Neural cell (in vitro differentiated cells): Measurements from ENCODE around the gene FCN3. TPM values are rescaled to one million over a fixed set of nuclear protein-coding genes. Genes with fewer than 3 reads are reported as not detected.

Source experiments
- H2AFZ ChIP-seq: fragments of 200-600, 300-800 bp; sonication (generic), shearing (Covaris generic); 2 replicates; pipeline ENCODE4 v1.6.0; 2014; ENCODE audit warnings: low read depth, mild to moderate bottlenecking, antibody characterized with exemption, low read length, moderate library complexity
- H3F3A ChIP-seq: fragments of 200-600 bp; shearing (Covaris generic); 2 replicates; pipeline ENCODE4 v1.6.1; 2016; ENCODE audit warnings: mild to moderate bottlenecking, moderate library complexity, mixed read lengths, antibody characterized with exemption, low read length; ENCODE audit not compliant: insufficient read depth, poor library complexity, severe bottlenecking
- H3K27ac ChIP-seq: fragments of 200-600, 300-800 bp; sonication (generic), shearing (Covaris generic); 2 replicates; pipeline ENCODE4 v1.5.1; 2014; ENCODE audit warnings: mild to moderate bottlenecking, low read length, moderate library complexity
- H3K27me3 ChIP-seq: fragments of 300-800, 200-600 bp; sonication (generic), shearing (Covaris generic); 2 replicates; pipeline ENCODE4 v1.6.0; 2014; ENCODE audit warnings: mild to moderate bottlenecking, low read depth, low read length, moderate library complexity; ENCODE audit not compliant: insufficient read depth
- H3K36me3 ChIP-seq: fragments of 300-800, 200-600 bp; sonication (generic), shearing (Covaris generic); 2 replicates; pipeline ENCODE4 v1.5.1; 2014; ENCODE audit warnings: mild to moderate bottlenecking, antibody characterized with exemption, low read length, moderate library complexity; ENCODE audit not compliant: insufficient read depth
- H3K4me2 ChIP-seq: fragments of 300-800, 200-600 bp; sonication (generic), shearing (Covaris generic); 2 replicates; pipeline ENCODE4 v1.6.0; 2014; ENCODE audit warnings: mild to moderate bottlenecking, low read length
- H3K4me3 ChIP-seq: fragments of 300-800, 200-600 bp; sonication (generic), shearing (Covaris generic); 2 replicates; pipeline ENCODE4 v1.5.1; 2014; ENCODE audit warnings: mild to moderate bottlenecking, low read length, moderate library complexity
- H3K79me2 ChIP-seq: fragments of 200-600 bp; shearing (Covaris generic); replicated peaks from 2 replicates; pipeline ENCODE4 v1.6.0; 2014; ENCODE audit warnings: mild to moderate bottlenecking, low read length, moderate library complexity; ENCODE audit not compliant: insufficient read depth
- H3K9ac ChIP-seq: fragments of 300-800, 200-600 bp; sonication (generic), shearing (Covaris generic); 2 replicates; pipeline ENCODE4 v1.6.1; 2016; ENCODE audit warnings: mild to moderate bottlenecking, low read length, mixed read lengths
- H3K9me2 ChIP-seq: fragments of 200-600 bp; shearing (Covaris generic); 2 replicates; pipeline ENCODE4 v1.6.1; 2016; ENCODE audit warnings: mild to moderate bottlenecking, low read length, mixed read lengths; ENCODE audit not compliant: insufficient read depth
- H3K9me3 ChIP-seq: fragments of 200-600, 300-800 bp; sonication (generic), shearing (Covaris generic); 2 replicates; pipeline ENCODE4 v1.6.1; 2016; ENCODE audit warnings: mild to moderate bottlenecking, mixed run types, low read length, moderate library complexity, mixed read lengths
- H4K20me1 ChIP-seq: fragments of 200-600 bp; shearing (Covaris generic); 2 replicates; pipeline ENCODE4 v1.6.1; 2016; ENCODE audit warnings: mild to moderate bottlenecking, mixed run types; ENCODE audit not compliant: insufficient read depth
- EP300 ChIP-seq: fragments of 450-650 bp; conservative IDR thresholded peaks from 2 replicates; pipeline ENCODE4 v1.6.1; 2014; ENCODE audit warnings: antibody characterized with exemption, mild to moderate bottlenecking, moderate library complexity; ENCODE audit not compliant: poor library complexity, severe bottlenecking
- EZH2 ChIP-seq: fragments of 200-600, 300-800 bp; shearing (Covaris generic), sonication (generic); IDR thresholded peaks from 2 replicates; pipeline ENCODE4 v1.6.1; 2014; ENCODE audit warnings: antibody characterized with exemption, low read length, borderline replicate concordance, mild to moderate bottlenecking; ENCODE audit not compliant: insufficient read depth, poor library complexity, severe bottlenecking
- MXI1 ChIP-seq: fragments of 450-650 bp; conservative IDR thresholded peaks from 2 replicates; pipeline ENCODE4 v1.6.1; 2014; ENCODE audit warnings: antibody characterized with exemption, mild to moderate bottlenecking; ENCODE audit not compliant: poor library complexity, severe bottlenecking
- POLR2AphosphoS5 ChIP-seq: IDR thresholded peaks from 2 replicates; pipeline ENCODE4 v1.6.1; 2012
- RAD21 ChIP-seq: fragments of 450-650 bp; conservative IDR thresholded peaks from 2 replicates; pipeline ENCODE4 v1.6.1; 2014; ENCODE audit warnings: antibody characterized with exemption, mild to moderate bottlenecking, moderate library complexity
- SMC3 ChIP-seq: fragments of 450-650 bp; conservative IDR thresholded peaks from 2 replicates; pipeline ENCODE4 v1.6.1; 2014; ENCODE audit warnings: antibody characterized with exemption, mild to moderate bottlenecking, moderate library complexity; ENCODE audit not compliant: poor library complexity
- TAF1 ChIP-seq: IDR thresholded peaks from 2 replicates; pipeline ENCODE4 v1.6.1; 2012; ENCODE audit warnings: low read depth
- polyA plus RNA-seq: library from polyadenylated mRNA; depleted of rRNA; stranded (reverse); fragments of >200 nt; gene quantifications from 2 replicates; pipeline ENCODE4 v1.2.3, GENCODE V29; 2014
- TF ChIP-seq, protein P1 (sequence below): fragments of 450-650 bp; IDR thresholded peaks from 2 replicates; pipeline ENCODE4 v1.5.1; 2014; ENCODE audit warnings: antibody characterized with exemption, mild to moderate bottlenecking, moderate library complexity; ENCODE audit not compliant: poor library complexity, severe bottlenecking
- TF ChIP-seq, protein P2 (sequence below): IDR thresholded peaks from 2 replicates; pipeline ENCODE4 v1.6.1; 2012; ENCODE audit warnings: borderline replicate concordance

FCN3 gene
- polyA plus RNA-seq, 1 donor from 2014 or later, result not detected

DNA sequence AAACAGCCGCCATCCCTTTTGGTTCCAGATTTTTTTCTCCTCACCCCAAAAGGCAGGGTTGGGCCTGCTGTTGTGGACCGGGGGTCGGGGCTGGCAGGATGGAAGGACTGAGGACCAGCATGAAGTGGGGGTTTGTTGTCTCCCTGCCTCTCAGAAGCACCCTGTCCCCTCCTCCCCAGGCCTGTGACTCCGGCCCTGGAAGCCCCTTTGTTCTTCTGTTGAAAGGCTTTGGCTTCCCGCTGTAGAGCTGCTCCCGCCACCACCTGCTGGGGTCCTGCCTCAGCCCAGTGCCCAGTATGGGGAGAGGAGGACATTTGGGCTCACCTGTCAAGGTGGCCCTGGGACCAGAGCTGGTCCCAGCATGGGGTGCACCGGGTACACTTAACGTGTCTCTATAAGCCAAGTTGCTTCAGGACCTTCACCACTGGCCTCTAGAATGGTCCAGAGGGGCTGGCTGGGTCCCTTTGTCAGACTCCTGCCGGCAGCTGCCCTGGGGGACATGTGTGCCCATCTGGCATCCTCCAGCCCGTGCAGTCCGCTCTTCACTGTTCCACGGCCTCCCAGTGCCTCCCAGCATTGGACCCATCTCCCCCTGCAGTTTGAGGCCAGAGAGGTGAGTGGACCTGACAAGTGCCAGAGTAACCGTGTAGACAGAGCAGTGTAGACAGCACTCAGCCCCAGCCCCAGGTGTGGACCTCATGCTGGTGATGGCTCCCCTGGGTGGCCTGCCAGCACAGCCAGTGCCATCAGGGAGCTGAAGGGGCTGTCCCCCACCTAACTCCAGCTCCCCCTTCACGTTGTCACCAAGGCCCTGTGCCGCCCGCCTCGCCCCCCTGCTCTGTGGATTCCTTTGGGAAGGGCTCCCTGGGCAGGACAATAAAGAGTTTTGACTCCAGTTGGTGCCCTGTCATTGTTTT, 38.9 kb downstream of the FCN3 start:
- H3K9me3 ChIP-seq, result no peaks in the 10 kb centered on the region
- H3K9ac ChIP-seq, result no peak overlapping the region
- H3K79me2 ChIP-seq, result no peaks in the 10 kb centered on the region
- H3K36me3 ChIP-seq, result no peaks in the 10 kb centered on the region
- no peaks in the 10 kb centered on the region for H4K20me1 ChIP-seq
- H3K4me2 ChIP-seq, result no peak overlapping the region
- H3K27ac ChIP-seq, result no peak overlapping the region
- no peaks in the 10 kb centered on the region for H3K9me2 ChIP-seq
- no peaks in the 10 kb centered on the region for H3F3A ChIP-seq
- H3K27me3 ChIP-seq, result no peaks in the 10 kb centered on the region
- no peak overlapping the region for H3K4me3 ChIP-seq
- H2AFZ ChIP-seq, result no peak overlapping the region
- TF ChIP-seq, protein P1, sequence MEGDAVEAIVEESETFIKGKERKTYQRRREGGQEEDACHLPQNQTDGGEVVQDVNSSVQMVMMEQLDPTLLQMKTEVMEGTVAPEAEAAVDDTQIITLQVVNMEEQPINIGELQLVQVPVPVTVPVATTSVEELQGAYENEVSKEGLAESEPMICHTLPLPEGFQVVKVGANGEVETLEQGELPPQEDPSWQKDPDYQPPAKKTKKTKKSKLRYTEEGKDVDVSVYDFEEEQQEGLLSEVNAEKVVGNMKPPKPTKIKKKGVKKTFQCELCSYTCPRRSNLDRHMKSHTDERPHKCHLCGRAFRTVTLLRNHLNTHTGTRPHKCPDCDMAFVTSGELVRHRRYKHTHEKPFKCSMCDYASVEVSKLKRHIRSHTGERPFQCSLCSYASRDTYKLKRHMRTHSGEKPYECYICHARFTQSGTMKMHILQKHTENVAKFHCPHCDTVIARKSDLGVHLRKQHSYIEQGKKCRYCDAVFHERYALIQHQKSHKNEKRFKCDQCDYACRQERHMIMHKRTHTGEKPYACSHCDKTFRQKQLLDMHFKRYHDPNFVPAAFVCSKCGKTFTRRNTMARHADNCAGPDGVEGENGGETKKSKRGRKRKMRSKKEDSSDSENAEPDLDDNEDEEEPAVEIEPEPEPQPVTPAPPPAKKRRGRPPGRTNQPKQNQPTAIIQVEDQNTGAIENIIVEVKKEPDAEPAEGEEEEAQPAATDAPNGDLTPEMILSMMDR, result no peak

DNA sequence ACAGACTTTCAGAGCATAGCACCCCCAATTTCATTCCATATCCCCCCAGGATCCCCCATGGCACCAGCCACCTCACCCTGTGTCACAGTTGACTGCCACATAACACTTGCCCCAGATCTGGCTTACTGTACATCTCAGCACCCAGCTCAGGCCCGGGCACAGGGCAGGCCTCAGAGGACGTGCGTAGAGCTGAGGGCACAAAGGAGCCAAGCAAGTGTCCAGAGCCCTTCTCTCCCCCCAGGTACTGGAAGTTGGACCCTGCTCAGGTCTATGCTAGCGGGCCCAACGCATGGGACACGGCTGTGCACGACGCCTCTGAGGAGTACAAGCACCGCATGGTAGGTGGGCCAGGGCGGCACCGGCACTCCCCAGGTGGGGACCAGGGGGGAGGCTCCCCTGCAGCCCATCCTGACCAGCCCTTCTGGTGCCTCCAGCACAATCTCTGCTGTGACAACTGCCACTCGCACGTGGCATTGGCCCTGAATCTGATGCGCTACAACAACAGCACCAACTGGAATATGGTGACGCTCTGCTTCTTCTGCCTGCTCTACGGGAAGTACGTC, 40.8 kb downstream of the FCN3 start:
- Histone ChIP-seq H3K9me2 (no peaks in the 10 kb centered on the region), H3K27ac (no peak overlapping the region), H3K4me2 (no peak overlapping the region), H3K36me3 (no peaks in the 10 kb centered on the region), H3K9me3 (no peaks in the 10 kb centered on the region), H3K27me3 (no peaks in the 10 kb centered on the region), H2AFZ (no peak overlapping the region), H3F3A (no peaks in the 10 kb centered on the region), H3K79me2 (peaks cover 5% of the 10 kb centered on the region), H3K9ac (no peak overlapping the region), H3K4me3 (no peak overlapping the region), H4K20me1 (no peaks in the 10 kb centered on the region)
- TF ChIP-seq, protein P2, sequence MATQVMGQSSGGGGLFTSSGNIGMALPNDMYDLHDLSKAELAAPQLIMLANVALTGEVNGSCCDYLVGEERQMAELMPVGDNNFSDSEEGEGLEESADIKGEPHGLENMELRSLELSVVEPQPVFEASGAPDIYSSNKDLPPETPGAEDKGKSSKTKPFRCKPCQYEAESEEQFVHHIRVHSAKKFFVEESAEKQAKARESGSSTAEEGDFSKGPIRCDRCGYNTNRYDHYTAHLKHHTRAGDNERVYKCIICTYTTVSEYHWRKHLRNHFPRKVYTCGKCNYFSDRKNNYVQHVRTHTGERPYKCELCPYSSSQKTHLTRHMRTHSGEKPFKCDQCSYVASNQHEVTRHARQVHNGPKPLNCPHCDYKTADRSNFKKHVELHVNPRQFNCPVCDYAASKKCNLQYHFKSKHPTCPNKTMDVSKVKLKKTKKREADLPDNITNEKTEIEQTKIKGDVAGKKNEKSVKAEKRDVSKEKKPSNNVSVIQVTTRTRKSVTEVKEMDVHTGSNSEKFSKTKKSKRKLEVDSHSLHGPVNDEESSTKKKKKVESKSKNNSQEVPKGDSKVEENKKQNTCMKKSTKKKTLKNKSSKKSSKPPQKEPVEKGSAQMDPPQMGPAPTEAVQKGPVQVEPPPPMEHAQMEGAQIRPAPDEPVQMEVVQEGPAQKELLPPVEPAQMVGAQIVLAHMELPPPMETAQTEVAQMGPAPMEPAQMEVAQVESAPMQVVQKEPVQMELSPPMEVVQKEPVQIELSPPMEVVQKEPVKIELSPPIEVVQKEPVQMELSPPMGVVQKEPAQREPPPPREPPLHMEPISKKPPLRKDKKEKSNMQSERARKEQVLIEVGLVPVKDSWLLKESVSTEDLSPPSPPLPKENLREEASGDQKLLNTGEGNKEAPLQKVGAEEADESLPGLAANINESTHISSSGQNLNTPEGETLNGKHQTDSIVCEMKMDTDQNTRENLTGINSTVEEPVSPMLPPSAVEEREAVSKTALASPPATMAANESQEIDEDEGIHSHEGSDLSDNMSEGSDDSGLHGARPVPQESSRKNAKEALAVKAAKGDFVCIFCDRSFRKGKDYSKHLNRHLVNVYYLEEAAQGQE, result no peak
- no peak for TF ChIP-seq EZH2
- no peak for TF ChIP-seq RAD21
- no peak for TF ChIP-seq EP300
- no peak for TF ChIP-seq MXI1
- no peak for TF ChIP-seq TAF1
- no peak for TF ChIP-seq POLR2AphosphoS5
- TF ChIP-seq SMC3, result no peak
- TF ChIP-seq, protein P1, result no peak
